Measurements from ENCODE around the gene USP44.

Gene USP44

DNA sequence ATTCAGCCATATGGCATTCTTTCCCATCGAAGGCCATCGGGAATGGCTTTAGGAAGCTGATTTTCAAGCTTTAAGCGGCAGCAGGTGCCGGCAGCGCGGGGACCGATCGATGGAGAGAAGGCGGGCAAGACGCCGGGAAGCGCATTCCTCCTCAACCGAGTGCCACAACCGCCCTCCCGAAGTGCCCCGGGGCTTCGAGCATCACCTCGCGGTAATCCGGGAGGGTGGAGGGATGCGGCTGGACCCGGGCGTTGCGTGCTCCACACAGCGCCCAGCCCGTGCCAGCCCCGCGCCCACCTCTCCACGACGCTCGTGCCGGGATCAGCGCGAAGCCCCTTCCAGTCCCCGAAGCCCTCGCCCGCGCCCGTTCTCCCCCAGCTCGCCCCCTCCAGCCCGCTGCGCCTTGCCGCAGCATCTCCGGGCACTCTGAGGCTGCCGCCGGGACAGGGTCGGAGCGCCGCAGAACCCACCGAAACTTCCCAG lies 3.2 kb downstream of the USP44 start:
- DNase-seq: peak in 1 of 2 experiments; percentile 18

DNA sequence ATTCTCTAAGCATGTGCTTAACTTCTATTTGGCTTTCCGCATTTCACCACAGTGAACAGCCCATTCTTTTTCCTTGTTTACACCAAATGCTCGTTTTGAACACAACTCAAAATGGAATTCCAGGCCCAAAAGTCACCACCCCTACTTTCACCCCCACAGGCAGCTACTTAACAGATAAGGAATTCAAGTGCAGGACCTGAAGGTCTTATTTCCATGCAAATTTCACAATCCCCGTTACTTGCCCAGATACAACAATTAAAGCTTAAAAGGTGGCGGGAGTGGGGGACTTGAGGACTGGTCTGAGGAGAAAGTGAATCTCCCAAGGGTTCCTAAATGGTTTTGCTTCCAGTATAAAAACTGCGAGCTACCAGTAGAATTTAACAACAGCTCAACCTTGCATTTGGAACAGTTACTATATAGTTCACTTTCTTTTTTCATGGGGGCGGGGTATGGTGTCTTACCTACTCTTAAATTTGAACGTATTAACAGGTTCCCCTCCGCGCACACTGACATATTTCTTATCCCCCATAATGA lies 3.7 kb downstream of the USP44 start:
- peak in 1 of 2 experiments; percentile 7 for DNase-seq

DNA sequence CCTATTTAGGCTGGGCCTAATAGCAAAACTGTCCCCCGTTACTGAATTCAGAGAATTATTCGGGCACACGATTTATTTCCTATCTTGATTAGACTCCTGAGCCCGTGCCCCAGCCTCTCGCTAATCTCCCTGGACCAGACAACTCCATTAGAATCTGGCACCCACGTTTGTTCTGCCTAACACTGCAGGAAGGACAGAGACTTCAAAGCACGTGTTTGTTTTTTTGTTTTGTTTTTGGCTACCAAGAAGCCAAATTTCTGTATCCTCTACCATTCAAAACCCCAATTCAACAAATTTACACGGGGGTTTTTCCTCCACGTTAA lies 4.8 kb downstream of the USP44 start:
- peak in 1 of 2 experiments; percentile 12 for DNase-seq

DNA sequence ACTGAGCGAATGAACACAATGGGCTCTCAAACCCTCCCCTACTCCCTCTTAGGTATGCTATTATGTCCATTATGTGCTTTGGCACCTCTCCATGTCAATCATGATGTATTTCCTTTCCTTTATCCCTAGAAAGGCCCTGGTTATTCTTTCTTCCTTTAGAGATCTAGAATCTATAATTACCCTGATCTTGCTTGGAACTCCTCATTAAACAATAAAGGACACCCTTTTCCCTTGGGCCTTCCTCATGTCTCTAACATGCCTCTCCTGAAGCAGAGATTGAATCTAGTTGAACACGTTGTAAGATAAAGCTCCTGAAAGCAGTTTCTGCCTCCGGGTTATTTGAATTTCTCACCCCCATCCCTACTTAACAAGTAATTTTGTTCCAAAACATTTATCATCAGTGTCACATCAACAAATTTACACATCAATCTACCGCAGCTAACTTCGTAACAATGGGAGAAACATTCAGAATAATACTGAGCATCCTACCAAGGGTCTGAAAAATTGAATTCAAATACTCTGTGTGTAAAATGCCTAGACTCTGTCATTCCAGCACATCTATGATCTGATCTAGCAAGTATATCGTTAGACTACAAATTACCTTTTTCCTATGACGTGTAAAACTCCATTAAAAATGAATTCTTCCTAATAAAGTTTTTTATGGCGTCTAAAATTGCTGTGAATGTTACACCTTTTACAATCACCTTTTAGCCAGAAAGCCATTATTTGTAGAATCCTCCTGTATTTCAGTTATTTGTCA lies 5.4 kb downstream of the USP44 start:
- DNase-seq: peak in 1 of 2 experiments; percentile 8

DNA sequence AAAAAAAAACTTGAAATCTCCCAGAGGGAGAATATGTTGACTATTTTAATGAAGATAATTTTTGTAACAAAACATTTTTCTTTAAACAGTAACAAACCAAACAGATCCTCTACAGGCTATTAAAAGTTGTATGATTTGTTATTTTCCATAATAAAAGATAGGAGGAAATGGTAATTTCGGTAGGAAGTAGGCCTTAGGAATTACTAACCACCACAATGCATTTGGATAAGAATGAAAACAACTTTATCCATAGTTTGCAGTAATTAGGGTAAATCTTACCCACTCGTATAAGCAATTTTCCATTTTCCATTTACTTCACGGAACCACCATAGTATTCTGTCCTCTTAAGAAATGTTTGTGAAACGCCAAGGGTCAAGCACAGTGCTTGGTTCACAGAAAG lies 6.0 kb downstream of the USP44 start:
- DNase-seq: no peak

DNA sequence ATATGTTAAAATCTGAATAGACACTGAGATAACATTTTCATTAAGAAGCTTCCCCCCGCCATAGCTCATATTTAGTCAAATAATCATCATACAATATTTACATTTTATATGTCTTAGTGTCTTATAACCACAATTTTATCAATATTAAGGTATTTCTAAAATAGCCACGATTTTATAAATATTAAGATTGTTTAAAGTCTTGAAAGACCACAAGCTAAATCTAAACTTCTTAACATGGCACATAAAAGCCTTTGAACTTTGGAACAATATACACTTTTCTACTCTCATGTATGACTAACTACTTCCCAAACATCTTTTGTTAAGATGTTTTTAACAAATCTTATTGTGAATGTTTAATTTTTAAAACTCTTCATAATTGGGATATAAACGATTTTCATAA lies 6.5 kb downstream of the USP44 start:
- no peak for DNase-seq

DNA sequence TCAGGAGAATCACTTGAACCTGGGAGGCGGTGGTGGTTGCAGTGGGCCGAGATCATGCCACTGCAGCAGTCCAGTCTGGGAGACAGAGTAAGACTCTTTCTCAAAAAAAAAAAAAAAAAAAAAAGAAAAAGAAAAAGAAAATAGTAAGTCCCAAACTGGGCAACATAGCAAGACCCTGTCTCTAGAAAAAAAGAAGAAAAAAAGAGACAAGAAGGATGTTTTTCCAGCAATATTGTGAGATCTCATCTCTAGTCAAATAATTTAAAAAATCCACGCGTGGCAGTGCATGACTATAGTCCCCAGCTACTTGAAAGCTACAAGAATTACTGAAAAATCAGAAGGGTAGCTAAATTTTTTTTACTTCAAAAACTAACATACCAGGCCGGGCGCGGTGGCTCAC lies 8.0 kb downstream of the USP44 start:
- DNase-seq: no peak

DNA sequence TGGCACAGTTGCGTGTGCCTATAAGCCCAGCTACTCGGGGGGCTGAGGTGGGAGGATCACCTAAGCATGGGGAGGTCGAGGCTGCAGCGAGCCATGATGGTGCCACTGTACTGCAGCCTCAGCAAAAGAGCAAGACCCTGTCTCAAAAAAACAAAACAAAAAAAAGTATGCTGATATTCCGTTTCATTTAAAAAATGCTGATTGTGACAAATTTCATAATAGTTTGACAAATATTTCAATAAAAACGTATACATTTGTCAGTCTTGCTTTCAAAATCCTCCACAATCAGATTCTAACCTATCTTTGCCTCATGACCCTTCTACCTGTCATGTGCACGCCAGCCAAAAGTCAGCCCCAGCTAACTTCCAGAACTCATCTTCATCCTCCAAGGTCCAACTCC lies 9.8 kb downstream of the USP44 start:
- DNase-seq: no peak

DNA sequence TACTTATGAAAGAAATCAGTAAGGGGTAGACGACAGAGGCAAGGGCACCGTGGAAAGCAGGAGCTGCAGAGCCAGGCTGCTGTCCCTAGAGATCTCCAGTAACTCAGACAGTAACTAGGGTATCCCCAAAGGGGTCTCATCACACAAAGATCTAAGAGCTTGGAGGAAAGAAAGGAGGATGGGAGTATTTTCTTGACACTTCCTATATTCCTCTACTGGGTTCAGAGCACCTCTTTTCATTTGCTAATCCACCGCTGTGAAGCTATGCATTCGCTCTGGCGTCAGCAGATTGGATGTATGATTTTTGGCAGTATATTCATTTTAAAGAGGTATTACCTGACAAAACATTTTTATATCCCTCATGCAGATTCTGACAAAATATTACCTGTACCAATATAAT lies 12.6 kb downstream of the USP44 start:
- no peak for DNase-seq

DNA sequence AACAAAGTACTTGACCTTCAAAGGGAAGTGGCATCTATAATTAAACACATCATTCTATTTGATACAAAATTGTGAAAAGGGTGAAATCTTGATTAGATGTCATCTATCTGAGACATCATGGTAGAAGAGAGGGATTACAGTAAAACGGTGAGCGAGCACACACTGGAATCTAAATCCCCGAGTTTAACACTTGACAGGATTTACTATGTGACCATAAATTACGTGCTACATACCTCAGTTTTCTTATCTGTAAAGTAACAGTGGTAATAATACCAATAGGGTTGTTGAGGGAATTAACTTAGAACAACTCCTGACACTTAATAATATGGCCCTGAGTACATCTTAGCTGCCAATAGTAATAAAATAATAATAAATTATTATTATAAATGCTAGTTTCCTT lies 13.3 kb downstream of the USP44 start:
- no peak for DNase-seq

DNA sequence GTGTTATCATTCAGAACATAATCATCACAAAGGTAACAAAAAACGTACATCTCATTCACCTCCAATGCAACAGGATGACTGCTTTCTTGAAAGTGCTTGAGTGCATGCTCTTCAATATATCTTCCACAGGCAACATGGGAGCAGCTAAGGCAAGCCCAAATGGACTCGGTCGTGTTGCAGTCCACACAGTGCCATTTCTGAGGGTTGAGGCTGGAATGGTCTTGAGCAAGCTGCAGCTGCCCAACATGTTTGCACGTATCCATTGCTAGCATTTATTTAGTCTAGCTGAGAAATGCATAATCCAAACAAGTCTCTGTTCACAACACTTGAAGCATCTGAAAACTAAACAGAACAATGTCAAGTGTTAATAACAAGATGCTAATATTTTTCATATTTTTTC lies 17.3 kb downstream of the USP44 start:
- DNase-seq: no peak

DNA sequence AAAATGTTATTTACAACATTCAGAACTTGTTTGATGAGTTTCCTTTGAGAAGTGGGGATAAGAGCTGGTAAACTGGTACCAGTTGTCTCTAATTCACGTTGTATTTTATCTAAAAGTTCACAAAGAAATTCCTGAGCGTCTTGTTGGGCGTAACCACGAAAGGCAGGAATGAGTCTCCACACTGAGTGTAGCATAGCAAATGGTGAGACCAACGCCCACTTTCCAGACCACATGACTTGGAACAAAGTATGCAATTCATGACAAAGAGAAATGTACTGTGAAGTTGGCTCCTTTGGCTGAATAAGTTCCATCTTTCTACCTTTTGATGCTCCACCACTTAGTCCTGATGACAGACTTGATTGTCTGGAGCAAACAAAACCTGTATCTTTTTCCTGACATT lies 18.4 kb downstream of the USP44 start:
- no peak for DNase-seq

DNA sequence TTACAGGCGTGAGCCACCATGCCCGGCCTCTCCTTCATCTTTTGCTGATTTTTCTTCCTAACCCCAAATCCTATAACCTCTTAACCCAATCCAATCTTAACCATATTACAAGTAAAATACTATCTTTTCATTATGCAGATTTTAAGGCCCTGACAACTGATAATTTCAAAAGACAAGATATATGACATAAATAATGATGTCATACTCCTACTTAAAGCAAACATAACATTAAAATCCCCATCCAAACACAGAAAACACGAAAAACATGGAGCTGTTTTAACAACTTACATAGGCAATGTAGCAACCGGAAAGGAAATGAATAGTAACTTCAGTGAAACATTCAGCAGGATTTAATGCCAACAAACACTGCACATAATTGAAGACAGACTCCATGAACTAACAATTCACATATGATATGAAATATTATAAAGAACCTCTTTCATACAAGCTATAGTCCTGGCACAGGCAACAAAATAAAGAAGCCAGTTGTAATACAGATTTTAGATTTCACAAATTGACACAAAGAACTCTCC lies 21.5 kb downstream of the USP44 start:
- no peak for DNase-seq

DNA sequence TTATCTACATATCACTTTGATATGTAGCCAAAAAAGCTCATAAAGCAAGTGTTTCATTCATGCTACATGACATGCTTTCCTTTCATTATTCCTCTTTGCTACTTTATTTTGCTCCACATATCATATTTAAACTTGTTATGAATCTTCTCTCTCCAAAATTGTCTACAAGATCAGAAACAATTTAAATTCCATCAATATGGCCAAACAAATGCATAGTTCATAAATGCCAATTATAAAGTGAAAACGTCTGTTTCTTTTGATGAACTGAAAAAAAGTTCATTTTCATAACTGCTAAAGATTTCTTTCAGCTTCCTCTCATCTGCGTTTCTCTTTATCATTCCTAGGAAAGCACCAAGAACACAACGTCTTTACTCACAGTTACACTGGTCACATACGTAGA lies 22.8 kb downstream of the USP44 start:
- no peak for DNase-seq

DNA sequence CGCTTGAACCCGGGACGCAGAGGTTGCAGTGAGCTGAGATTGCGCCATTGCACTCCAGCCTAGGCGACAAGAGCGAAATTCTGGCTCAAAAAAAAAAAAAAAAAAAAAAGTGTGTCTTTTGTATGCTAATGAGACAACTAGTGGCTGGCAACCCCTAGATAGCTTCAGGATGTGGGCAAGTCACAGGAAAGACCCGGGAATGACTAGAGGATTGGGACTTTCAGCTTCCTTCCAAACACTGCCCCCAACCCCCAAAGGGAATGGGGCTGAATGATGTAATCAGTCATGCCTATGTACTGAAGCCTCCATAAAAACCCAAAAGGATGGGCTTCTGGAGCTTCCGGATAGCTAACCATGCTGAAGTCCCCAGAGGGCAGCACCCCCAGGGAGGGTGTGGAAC lies 28.6 kb downstream of the USP44 start:
- DNase-seq: no peak

DNA sequence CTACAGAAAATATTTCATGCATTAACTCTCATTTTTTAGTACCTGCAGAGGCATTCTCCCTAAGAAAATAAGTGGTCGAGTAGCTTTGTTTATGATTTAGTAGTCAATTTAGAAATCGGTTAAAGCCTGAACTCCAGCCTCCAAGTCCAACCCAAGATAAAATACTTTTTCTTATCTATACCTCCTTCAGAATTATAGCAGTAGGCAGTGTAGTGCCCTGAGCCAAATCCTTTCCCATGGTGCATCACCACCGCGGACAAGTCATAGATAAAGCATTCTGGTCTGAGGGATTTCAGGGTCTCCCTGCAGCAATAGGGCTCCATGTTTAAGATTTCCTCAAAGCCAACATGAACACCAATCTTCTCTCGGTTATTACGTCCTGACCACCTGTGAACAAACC lies 30.5 kb downstream of the USP44 start:
- DNase-seq: no peak

DNA sequence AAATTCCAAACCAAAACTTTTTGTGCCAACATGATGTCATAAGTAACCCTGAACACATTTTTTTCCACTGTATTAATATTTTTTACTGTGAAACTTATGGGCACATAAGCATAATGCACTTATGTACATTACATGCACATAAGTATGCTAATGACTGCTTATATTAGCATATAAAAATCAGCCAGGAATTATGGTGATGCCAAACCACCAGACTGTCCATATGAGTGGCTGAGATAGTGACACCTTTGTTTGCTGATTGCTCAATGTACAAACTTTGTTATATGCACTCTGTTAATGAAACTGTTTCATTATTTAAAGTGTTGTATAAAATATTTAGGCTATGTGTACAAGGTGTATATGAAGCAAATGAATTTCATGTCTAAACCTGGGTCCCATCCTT lies 32.3 kb downstream of the USP44 start:
- DNase-seq: no peak

DNA sequence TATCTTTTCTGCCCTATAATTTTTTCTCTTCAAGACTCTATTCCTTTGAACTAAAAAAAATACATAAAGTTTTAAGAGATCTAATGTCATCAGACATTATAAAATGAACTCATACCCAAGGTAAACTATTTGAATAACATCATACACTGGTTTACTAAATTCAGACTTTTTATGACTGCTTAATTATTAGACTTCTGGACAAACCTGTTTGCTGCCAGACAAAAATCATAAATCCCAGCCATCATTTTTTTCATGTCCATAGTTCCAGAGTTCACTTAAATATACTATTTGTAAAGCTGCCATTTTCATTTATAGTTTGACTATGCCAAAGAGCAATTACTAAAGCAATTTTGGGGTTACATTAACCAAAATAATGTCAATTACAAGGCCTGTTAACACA lies 34.0 kb downstream of the USP44 start:
- no peak for DNase-seq

DNA sequence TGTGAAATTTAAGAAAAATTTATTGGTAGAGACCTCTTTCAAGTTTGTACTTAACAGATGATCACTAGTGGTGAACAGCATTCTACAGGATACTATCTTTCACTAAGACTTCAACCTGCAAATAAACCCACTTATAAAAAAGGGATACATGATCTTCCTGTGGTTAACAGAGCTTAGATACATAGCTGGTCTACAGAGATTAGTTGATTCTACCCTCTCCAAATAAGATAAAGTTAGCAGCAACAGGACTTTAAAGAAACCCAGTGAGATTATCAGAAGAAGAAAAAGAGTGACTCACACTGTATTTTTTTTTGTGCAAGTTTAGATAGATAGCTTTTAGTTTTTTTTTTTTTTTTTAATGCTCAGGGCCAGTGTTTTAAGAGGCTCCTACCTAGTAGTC lies 34.5 kb downstream of the USP44 start:
- DNase-seq: no peak

DNA sequence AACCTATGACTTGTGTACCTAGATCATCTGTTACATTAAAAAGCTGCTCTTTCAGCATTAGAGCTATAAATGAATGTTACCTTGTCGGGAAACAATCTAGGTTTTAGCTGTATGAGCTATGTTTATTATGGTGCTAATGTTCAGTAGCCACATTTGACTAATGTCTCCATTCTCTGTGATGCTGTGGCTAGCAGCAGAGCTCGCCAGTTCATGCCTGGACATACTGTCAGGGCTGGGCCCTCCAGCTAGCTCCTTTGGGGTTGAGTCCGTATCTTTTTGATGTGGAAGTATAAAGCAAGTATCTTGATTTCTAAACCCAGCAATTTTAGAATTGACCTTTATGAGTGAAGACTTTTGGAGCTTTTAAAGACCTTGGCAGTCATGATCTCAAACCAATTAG lies 36.1 kb downstream of the USP44 start:
- no peak for DNase-seq

DNA sequence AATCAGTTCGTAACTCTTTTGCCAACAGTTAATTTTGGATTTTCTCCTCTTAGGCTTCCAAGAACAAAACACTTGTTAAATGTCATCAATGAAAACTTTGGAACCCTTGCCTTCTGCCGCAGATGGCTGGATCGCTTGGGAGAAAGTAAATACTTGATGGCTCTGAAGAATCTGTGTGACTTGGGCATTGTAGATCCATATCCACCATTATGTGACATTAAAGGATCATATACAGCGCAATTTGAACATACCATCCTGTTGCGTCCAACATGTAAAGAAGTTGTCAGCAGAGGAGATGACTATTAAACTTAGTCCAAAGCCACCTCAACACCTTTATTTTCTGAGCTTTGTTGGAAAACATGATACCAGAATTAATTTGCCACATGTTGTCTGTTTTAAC lies 37.7 kb downstream of the USP44 start:
- no peak for DNase-seq

DNA sequence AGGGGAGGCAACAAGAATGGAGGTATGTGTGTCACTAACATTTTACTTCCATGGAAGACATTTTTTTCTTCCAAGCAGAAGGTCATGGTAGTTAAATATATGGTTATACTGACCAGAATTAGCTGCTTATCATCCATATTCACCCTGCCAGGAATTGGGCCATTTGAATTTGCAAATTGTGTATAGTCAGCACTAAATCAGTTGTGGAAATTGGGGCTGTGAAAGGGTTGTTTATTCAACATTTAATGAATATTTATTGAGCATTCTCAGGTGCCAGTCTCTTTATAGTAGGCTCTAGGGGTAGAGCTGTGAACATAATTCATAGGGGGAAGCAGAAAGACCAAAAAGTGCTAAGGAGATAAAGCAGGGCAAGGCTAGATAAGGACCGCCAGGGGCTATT lies 39.3 kb downstream of the USP44 start:
- DNase-seq: no peak

DNA sequence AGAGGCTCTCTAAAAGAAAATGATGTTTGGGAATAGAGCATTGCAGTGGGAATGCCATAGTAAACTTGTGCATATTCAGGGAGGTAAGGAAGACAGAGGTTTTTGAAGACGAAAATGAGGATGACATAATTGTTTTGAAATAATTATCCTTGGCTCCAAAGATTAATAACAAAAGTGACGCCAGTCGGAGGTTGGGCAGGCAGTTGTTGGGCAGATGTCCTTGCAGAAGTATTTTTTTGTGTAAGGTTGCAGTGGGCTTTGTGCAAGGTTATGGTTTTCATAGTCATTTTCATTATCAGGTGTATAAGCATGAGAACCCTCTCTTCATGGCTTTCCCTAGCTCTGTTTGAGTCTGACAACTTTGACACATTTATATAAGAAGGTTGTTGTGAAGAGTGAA lies 42.0 kb downstream of the USP44 start:
- no peak for DNase-seq

DNA sequence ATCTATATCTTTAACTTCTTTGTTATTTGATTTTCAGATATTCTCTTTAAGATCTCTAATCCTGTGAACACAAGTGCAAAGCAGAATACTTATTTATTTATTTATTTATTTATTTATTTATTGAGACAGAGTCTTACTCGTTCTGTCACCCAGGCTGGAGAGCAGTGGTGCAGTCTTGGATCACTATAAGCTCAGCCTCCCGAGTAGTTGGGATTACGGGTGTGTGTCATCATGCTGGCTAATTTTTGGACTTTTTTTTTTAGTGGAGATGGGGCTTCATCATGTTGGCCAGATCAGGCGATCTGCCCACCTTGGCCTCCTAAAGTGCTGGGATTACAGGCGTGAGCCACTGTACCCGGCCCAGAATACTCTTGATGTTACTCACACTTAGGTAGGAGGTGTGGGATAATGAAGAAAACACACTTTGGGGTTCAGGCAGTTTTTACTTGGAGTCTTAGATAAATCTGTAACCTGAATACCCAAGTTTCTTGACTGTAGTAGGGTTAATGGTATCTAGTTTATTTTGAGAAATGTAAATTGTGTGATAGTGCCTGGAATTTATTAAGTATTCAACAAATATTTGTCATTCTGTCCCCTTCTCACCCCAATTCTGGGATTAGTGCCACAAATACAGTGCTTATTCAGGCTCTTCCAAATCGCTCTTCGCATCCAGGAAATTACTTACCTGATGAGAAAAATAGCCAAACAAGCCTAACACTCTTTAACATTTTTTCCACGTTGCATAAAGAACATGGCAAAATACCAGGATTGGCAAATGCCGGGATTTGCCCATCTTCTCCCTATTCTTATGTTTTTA lies 44.4 kb downstream of the USP44 start:
- no peak for DNase-seq
